ENCODE results near the gene ATG14.
"Not testable (repeated sequence)": the region's sequence is repeated elsewhere in the genome, so short reads cannot be mapped to it uniquely, and the experiment has no call there.

The ATG14 gene

DNA sequence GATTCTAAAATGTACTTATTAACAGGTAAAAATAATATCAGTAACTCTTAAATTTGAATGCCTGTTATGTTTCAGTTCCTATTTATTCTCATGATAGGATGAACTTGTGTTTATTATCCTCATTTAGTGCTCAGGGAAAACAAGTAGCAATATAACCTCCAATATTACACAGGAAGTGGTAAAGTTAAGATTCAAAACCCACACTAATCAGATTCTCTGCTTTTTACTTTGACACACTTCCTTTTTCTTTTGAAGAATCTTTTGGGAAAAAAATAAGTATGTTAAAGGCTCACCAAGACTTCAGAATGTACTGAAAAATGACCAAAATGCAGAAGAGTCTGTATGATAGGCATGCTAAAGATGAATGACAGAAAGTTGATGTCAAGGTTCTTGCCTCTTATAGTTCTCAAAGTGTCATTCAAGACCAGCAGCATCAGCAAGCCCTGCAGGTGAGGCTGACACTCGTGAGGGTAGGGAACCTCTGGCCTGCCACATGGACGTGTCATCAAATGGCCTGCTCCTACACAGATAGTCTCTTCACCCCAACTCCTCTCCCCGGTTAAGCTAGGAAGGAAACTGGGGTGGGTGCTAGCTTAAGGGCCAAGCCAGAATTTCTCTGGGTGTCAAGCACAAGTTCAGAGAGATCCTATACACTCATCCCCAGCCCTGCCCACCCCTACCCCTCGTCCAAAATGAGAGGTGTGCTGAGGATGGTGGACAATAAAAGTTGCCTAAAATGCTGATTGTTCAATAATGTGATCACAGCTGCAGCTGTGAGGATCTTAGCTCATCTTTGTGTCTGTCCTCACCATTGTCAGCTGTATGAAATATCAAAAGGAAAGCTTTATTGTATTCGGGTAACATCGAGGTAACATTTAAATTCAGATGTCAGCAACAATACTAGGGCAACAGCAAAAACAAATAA lies 22.5 kb upstream of the ATG14 start:
- no peak for FAIRE-seq

DNA sequence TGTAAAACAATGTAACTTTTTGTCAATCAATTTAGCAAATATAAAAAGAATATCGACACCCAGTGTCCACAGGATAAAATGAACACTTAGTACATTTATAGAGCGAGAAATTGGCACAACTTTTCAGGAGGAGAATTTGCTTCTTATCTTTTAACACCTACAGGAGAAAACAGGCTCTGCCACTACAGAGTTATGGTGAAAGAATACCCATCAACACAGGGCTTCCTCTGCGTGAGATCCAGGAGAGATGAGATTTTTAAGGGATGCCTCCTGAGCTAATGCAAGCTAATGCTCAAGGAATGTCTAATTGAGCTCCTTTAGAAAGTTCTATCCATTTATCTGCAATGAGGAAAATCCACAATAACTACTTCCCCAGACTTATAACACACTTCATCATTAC lies 21.0 kb upstream of the ATG14 start:
- no peak for FAIRE-seq

DNA sequence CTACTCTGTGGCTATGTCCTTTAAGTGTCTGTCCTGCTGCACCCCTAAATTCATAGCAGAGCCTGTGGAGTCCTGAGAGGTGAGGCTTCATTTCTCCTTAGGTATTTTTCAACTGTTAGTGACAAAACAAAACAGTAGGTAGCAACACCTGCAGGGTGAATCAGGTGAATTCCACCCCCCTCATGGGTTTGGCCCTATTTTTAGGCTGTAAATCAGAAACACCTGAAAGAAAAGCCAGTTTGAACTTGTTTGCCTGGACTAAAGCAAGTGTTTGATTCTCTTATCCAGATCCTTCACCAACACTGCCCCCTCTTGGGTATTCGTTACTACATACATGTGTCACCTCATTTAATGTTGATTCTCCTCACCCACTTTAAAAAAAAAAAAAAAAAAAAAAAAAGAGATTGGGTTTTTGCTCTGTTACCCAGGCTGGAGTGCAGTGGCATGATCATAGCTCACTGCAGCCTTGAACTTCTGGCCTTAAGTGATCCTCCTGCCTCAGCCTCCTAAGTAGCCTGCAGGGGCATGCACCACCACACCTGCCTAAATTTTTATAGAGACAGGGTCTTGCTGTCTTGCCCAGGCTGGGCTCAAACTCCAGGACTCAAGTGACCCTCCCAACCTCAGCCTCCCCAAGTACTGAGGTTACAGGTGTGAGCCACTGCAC lies 18.5 kb upstream of the ATG14 start:
- no peak for FAIRE-seq

DNA sequence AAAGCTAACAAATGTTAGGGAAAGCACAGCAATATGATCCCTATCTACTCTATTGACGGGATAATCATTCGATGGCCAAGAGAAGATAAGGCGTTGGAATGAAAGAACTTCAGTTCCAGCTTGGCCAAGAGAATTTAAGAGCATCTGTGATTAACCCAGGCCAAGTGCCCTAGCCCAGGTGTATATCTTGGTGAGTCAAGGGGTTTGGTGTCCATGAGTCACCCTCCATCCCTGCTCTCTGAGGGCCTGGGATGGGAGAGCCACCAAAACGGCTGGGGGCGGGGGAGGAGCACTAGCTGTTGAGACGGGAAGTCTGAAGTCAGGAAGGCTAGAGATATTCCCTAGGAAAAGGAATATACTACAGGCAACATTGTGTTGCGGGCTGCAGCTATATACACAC lies 15.8 kb upstream of the ATG14 start:
- no peak for FAIRE-seq

DNA sequence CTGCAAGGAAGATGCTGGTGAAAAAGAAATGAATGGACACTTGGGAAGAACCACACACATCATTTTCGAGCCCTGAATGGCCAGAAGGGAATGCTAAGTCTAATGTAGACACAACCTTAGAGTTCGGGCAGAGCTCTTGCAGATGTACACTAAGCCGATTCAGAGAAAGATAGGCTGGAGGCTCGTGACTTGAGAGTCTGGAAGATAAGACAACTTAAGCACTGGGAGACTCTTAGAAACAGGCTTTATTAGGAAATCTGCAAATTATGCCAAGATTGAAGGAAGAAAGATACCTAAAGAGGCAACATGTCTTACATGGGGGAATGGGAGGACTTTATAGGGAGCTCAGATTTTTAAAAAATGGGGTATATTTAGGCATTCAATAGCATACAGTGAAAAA lies 15.3 kb upstream of the ATG14 start:
- FAIRE-seq: no peak

DNA sequence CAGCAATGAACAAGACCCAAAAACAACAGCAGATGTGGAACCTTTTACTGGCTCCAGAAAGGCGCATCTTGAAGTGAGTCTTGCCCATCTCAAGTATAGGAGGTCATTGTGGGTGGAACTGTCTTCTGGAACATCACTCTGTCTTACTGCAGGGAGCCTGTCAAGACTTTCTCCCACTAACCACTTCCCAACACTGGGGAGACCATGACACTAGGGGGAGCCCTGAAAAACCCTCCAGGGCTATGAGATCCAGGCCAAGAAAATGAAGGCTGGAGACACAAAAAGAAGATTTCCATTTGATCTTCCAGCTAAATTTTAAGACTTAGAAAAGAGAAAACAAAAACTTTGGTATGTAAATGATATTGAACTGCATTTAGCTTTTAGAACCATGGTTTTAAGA lies 13.5 kb upstream of the ATG14 start:
- no peak for FAIRE-seq

DNA sequence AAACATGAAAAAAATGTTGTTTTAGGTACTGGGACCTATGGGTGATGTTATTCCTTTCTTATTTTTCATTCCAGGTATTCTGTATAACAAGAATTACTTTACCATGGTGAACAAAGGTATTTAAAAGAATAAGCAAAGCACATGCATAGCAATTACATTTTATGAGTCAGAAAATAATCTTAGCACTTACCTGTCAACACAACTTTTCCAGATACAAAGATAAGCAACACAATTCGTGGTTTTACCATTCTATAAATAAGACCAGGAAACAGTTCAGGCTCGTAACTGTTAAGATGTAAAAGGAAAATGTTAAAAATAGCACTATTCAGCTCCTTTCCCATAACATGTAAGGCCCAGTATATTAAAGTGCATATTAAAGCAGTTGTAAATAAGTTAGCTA lies 12.3 kb upstream of the ATG14 start:
- FAIRE-seq: no peak

DNA sequence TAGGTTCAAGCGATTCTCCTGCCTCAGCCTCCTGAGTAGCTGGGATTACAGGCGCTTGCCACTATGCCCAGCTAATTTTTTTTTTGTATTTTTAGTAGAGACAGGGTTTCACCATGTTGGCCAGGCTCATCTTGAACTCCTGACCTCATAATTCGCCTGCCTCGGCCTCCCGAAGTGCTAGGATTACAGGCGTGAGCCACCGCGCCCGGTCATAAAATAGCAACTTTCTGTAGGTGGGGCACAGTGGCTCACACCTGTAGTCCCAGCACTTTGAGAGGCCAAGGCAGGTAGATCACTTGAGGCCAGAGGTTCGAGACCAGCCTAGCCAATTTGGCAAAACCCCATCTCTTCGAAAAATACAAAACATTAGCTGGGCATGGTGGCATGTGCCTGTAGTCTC lies 10.7 kb upstream of the ATG14 start:
- FAIRE-seq: not testable (repeated sequence)

DNA sequence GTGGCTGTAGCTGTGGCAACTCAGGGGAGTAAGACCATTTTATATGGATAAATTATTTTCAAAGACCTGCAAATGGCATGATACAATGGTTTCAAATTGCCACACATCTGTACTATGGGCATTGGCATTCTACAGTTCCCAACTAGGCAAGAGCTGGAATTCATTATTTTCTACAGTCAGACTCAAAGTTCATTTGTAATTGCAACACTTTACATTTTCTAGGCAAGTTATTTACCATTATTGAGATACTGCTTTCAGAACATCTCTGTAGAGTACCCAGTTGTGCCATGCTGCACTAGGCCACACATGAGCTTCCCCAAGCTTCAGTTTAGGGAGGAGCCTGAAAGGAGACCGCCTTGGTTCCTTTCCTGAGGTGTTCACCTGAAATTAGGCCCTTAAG lies 8.0 kb upstream of the ATG14 start:
- FAIRE-seq: no peak

DNA sequence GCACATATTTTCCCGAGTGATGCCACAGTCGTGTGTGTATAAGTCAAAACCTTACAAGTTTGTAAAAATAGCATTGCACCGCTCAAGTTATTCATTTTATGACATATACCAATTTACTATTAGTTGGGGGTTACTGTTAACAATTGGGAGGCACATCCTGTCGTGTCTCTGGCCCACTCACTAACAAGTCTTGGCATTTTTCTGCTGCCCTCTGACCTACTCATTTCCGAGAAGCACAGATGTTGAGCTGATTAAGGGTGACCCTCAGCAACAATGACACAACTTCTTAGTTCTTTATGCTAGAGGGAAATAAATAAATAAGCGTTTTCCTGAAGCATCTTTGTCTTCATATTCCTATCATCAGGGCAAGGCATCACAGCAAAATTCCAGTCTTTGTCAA lies 6.8 kb upstream of the ATG14 start:
- FAIRE-seq: no peak

DNA sequence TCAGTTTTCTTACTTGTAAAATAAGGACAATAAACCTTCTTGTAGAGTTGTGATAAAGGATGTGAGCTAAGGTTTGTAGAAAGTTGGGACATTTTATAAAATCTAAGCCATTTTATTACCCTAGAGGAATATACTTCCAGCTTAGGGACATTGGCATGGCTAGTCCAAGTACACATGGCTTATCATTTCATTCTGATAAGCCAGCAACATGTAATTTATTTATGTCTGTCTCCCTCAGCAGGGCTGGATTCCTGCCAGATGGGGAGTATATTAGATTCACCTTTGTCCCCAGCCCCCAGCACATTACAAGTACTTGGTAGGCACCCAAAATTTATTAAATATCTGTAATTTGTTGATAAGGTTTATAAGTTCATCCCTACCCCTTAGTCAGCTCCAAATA lies 6.3 kb upstream of the ATG14 start:
- no peak for FAIRE-seq

DNA sequence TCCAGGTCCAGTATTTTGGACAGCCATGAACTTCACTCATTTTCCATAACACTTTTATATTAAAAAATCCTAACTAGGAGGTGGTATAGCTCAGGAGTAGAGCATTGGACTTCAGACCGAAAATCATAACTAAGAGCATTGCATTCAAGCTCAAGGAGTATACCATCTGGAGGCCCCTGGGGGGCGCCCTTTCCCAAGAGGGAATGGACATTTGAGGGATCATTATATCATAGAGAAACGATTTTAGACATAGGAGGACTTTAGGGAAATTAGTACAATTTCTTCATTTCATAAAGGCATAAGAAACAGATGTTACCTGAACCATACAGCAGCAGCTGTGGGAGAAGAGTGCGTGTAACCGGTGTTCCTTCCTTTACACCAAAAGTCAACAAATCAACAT lies 5.2 kb upstream of the ATG14 start:
- no peak for FAIRE-seq

DNA sequence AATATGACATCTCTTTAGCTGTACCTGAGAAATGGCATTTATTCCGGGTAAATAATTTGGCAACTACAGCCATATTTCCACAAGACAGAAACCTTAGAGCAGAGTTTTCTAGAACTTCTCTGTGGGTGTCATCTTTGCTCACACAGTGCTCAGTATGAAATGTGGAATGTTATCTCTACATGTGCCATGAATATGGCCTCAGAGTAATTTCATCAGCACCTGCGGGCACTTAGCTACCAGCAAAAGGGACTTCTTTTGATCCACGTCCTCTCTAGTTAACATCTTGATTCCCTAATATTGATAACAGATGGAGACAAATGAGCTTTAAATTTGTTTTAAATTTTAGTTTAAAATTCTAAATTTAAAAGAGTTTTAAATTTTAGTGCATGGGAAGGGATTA lies 2.9 kb upstream of the ATG14 start:
- FAIRE-seq: no peak

DNA sequence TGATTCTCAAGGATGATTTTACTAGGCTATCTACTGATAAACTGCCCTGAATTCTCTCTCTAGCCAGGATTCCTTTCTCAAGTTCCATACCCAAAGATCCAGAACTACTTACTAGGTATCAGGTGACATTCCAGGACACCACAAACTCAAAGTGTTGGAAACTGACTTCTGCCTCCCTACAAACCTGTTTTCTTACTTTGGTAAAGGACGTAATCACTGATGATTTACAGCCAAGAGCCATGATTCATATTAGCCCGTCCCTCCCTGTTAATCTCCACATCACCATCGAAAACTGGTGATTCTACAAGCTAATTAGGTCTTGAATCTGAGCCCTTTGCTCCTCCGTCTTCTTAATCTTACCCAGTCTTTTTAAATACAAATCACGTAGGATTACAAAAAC lies 1.0 kb upstream of the ATG14 start:
- no peak for FAIRE-seq

DNA sequence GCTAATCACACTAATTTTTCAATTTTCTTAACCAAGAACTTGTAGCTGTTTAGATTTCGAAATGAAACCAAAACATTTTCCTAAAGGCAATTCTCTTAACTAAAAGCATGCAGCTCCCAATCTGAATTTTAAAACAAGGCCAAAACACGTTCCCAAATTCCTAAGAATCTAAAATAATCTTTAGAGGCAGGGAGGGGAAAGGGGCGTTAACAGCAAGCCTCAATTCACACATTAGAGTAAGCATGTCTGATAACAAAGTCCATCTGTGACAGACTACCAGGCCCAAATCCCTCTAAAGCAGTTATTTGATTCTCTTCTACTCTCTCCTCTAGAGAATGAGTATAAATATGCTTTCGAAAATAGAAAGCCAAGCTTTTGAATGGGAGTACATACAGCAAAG lies 754 bp downstream of the ATG14 start:
- FAIRE-seq: no peak

DNA sequence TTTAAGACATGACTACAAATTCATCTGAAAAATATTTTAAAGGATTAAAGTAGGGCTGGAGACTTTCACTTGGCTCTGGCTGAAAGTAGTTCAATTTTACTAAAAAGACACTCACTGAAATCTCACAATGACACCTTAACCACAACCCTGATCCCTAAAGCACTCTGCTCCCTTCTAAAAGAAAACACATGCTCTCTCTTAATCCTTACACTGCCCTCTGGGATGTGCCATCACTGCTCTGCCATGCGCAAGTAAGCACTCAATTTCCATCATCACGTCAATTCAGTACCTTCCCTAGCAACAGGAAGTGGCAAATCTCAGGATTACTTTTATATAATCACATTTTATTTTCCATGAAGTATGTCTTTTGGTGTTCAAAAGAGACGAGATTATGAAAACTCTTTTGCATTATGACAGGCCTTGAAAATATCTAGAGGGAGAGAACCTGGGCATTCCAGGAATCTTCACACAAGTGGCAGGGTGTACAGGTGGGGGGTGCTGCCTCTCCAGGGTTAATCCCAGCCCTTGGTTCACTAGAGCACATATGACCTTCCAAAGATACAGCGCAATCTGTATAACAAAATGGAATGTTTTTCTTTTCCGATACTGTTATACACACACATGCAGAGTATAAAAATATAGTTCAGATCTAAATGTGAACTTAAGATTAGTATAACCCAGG lies 7.3 kb downstream of the ATG14 start:
- no peak for FAIRE-seq

DNA sequence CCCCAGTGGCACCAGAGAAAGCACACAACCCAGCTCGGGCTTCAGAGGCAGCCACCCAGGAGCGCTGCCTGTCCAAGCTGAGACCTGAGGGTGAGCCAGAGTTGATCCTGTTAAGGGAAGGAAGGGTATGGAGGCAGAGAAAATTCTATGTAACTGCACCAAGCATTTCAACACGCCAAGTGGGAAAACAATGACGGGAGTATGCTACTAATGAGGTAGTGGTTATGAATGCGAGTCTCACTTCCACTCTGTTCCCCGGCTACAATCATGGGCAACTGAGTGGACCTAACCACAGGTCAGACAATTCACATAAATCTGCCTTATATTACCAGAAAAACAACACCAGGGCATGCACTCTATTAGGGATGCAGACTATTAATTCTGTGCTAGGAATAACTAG lies 9.9 kb downstream of the ATG14 start:
- FAIRE-seq: no peak

DNA sequence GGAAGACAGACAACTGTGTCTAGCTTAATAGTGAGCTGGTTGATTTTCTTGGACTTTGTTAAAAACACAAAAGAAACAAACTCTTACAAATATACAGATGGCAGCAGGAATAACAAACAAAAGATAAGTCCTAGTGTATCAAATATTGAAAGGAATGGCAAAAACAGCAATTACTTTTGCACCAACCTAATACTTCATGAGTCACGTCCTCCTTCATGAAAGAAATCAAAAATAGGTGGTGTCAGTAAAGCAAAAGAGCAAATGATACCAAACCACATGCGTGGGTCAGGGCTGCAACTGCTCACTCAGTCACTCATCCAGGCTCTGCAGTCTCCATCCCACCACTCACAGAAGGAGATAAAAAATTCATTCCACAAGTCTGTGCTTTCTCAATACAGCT lies 11.8 kb downstream of the ATG14 start:
- no peak for FAIRE-seq

DNA sequence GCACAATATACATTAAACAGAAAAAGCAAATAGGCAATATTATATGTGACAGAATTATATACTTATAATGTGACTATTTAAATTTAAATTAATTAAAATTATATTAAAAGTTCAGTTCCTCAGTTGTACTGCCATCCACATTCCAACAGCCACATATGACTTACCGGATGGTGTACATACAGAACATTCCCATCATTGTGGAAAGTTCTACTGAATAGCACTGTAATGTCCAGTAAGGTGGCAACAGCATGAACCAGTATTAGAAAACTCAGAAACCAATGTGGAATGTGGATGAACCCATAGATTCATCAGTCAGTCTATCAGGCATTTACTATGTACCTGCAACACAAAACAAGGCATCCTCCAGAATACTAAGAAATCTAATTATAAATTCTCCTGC lies 12.4 kb downstream of the ATG14 start:
- peak; percentile 5 for FAIRE-seq

DNA sequence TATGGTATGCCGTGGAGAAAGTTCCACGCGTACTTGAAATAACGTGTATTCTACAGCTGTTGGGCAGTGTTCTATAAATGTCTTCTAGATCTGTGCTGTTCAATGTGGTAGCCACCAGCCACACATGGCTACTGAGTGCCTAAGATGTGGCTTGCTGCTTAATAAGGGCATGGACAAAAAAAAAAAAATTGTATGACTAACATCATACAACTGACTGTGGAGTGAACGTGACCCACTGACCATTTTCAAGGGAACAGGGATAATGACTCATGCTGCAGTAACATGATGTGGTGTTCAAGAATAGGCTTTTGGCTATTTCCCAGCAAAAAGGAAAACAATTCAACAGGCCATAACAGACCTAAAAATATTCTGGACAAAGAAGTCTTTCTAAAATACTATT lies 13.0 kb downstream of the ATG14 start:
- FAIRE-seq: no peak

DNA sequence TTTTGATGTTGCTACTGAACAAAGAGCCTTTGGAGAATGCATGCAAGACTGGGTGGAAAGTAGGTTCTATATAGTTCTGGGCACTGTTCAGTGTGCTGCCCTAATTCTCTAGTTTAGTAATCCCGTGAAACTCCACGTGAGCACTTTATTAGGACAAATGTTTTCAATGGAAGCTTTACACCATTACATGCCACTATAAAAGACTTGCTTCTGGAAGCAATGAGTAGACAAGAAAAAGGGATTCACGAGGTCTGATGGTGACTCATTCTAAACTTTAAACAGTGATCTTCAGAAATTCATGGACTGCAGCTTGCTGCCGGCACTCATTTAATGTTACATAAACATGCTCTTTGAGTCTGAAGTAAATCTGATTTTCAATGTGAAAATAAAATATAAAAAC lies 22.3 kb downstream of the ATG14 start:
- no peak for FAIRE-seq

DNA sequence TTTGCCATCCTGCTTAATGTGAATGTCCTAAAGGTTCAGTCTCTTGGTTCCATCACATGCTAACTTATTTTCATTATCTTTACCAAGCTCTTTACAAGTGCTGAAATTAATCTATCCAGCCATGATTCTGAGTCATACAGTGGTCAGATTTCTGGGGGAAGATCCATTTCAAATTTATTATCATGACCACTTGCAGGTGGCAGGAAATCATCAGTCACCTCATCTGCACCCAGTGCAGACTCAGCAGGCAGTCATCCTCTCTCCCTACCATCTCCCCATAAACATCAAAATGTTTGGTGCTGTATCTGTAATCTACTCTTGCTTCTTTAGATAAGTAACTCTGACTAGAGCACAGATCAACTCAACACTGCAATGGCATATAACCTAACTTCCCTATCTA lies 23.5 kb downstream of the ATG14 start:
- no peak for FAIRE-seq

DNA sequence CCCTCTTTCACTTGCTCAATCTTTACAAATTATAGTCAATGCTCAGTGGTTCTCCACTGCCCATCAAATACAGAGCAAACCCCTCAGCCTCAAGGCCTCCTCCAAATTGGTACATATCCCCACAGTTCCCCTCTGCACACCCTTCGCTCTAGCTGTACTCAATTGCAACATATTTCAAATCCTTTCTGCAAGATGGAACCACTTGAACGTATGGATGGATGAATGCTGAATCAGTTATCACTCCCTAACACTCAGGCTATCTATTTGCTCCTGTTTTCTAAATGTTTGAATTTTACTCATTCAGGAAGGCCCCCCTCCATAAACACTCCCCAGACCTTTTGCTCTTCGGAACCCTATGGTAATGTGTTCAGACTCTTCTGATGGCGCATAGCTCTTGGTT lies 24.5 kb downstream of the ATG14 start:
- FAIRE-seq: no peak
